ENCODE results near the gene RAC2.

The RAC2 gene

DNA sequence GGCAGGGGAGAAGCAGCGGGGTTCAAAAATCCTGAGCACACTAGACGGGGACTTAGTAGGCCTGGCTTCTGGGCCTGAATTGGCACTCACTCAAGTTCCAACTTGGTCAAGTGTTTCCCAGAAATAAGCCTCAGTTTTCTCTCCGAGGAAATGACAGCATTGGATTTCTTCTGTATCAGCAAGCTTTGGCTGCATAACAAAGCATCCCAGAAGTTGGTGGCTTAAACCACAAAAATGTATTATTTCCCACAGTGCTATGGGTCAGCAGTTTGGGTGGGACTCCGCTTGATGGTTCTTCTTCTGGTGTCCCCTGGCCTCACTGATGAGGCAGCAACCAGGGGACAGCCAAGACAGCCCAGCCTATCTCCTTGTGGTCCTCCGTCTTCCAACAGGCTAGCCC lies 36.6 kb upstream of the RAC2 start:
- no peak for DNase-seq
- no peaks in the 10 kb centered on the region for H3K4me1 ChIP-seq
- H3K27me3 ChIP-seq, result peaks cover 0 to 76% of the 10 kb centered on the region in 2 donors
- no peak overlapping the region for H3K4me3 ChIP-seq
- H3K27ac ChIP-seq, result no peak overlapping the region
- intact Hi-C loops (cut with DNase I; ENCODE audit: low total_unique reads), result no loop called here
- no peaks in the 10 kb centered on the region for H3K9me3 ChIP-seq
- no peaks in the 10 kb centered on the region for H3K36me3 ChIP-seq
- TF ChIP-seq, protein P1, sequence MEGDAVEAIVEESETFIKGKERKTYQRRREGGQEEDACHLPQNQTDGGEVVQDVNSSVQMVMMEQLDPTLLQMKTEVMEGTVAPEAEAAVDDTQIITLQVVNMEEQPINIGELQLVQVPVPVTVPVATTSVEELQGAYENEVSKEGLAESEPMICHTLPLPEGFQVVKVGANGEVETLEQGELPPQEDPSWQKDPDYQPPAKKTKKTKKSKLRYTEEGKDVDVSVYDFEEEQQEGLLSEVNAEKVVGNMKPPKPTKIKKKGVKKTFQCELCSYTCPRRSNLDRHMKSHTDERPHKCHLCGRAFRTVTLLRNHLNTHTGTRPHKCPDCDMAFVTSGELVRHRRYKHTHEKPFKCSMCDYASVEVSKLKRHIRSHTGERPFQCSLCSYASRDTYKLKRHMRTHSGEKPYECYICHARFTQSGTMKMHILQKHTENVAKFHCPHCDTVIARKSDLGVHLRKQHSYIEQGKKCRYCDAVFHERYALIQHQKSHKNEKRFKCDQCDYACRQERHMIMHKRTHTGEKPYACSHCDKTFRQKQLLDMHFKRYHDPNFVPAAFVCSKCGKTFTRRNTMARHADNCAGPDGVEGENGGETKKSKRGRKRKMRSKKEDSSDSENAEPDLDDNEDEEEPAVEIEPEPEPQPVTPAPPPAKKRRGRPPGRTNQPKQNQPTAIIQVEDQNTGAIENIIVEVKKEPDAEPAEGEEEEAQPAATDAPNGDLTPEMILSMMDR (IDR thresholded peaks at IDR 0.05), result no peak

DNA sequence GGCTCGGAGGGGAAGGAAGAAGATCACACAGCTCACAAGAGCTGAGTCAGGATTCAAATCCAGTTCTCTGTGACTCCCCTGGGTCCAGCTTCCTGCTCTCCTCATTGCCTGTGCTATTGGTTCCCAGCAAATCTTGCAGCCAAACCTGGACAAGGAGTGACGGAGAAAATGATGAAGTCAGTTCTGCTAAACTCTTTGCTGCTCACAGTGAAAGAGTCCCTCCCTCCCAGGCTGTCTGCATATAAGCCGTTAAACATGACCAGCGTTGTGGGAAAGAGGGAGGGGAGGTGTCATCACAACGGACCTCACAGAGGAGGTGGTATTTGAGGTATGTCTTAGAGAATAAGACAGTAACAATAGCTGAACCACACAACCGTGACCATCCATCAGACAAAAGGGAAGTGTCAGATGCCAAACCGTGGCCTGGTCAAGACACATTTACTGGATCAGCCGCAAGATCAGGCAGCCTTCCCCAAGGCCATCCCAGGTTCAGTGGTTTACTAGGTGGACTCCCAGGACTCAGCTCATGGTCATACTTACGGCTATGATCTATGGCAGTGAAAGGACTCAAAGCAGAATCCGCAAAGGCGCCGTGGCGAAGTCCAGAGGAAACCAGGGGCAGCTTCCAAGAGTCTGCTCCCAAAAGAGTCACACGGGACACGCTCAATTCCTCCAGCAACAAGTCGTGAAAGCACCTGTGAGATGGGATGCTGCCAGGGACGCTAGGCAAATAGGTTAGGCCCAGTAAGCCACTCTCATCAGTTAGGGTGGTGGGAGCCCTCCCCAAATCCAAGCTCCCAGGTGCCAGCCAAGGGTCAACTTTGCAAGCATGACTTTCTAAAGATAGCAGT lies 35.5 kb upstream of the RAC2 start:
- TF ChIP-seq, protein P1 (IDR thresholded peaks at IDR 0.05), result no peak
- DNase-seq, result no peak
- Histone ChIP-seq H3K9me3 (no peaks in the 10 kb centered on the region), H3K27me3 (peaks cover 0 to 82% of the 10 kb centered on the region in 2 donors), H3K36me3 (no peaks in the 10 kb centered on the region), H3K4me1 (no peaks in the 10 kb centered on the region), H3K27ac (no peak overlapping the region), H3K4me3 (no peak overlapping the region)
- intact Hi-C loops (cut with DNase I; ENCODE audit: low total_unique reads), result no loop called here

DNA sequence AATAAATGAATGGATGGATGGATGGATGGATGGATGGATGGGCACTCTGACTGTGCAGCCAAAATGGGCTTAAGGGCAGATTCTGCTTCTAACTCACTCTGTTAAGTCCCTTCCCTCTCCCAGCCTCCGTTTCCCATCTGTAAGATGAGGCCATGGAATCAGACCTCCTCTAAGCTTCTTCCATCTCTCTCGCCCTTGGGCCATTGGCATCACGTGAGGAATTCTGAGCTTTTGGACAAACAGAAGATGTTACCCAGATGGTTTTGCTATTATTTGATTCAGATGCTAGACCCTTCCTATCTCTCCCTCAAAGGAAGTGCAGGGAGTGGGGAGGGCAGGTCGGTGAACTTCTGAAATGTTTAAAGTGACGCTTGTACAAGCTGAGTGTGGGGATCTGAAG lies 34.2 kb upstream of the RAC2 start:
- peaks cover 0 to 79% of the 10 kb centered on the region in 2 donors for H3K27me3 ChIP-seq
- intact Hi-C loops (cut with DNase I; ENCODE audit: low total_unique reads), result no loop called here

DNA sequence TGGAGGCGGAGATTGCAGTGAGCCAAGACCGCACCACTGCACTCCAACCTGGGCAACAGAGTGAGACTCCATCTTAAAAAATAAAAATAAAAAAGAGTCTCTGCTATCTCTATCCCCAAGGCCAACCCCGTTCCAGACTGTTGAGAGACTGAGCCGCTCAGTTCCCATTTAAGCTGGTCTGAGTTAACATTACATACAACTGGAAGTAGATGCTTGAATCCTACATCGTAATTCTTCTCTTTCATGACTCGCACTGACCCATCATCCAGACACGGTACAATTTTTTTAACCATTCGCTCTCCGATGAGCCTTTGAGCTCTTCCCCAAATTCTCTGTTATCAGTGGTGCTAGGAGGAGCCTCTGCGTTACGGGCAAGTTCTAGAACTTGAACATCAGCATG lies 33.3 kb upstream of the RAC2 start:
- Histone ChIP-seq H3K36me3 (no peaks in the 10 kb centered on the region), H3K4me1 (no peaks in the 10 kb centered on the region), H3K4me3 (no peak overlapping the region), H3K27me3 (peaks cover 0 to 73% of the 10 kb centered on the region in 2 donors), H3K9me3 (no peaks in the 10 kb centered on the region), H3K27ac (no peak overlapping the region)
- TF ChIP-seq, protein P1 (IDR thresholded peaks at IDR 0.05), result no peak
- no peak for DNase-seq
- intact Hi-C loops (cut with DNase I; ENCODE audit: low total_unique reads), result no loop called here

More for the DNA sequence above, 34.2 kb upstream of the RAC2 start:
- H3K36me3 ChIP-seq, result no peaks in the 10 kb centered on the region
- H3K4me1 ChIP-seq, result no peaks in the 10 kb centered on the region
- H3K9me3 ChIP-seq, result no peaks in the 10 kb centered on the region
- no peak overlapping the region for H3K4me3 ChIP-seq
- H3K27ac ChIP-seq, result no peak overlapping the region
- TF ChIP-seq, protein P1 (IDR thresholded peaks at IDR 0.05), result no peak
- DNase-seq, result no peak

DNA sequence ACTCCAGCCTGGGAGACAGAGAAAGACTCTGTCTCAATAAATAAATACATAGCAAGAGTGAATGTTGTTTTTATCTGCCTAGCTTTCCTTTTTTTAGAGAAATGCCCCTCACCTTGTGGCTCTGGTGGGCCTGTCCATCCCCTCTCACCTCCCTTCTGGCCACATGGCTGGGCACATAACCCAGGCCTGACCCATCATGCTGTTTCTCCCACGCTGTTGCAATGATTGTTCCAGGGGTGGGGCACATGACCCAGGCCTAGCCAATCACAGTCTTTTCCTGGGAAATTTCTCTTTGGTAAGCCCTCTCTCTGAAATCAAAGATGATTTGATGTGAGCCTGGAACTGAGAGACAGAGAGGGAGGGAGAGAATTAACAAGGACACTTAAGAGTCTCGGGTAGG lies 32.7 kb upstream of the RAC2 start:
- H3K27me3 ChIP-seq, result peaks cover 0 to 67% of the 10 kb centered on the region in 2 donors
- H3K4me1 ChIP-seq, result no peaks in the 10 kb centered on the region
- DNase-seq, result no peak
- H3K4me3 ChIP-seq, result no peak overlapping the region
- no peaks in the 10 kb centered on the region for H3K9me3 ChIP-seq
- no peaks in the 10 kb centered on the region for H3K36me3 ChIP-seq
- intact Hi-C loops (cut with DNase I; ENCODE audit: low total_unique reads), result no loop called here
- TF ChIP-seq, protein P1 (IDR thresholded peaks at IDR 0.05), result no peak
- no peak overlapping the region for H3K27ac ChIP-seq

All from tibial artery (tissue), 4 donors.